A673 (cell line): ENCODE results near the gene ATP8A2. TPM values are rescaled to one million over a fixed set of nuclear protein-coding genes. Genes with fewer than 3 reads are reported as not detected.
A peak's percentile ranks its signal among the peaks of the same experiment; 100 is the strongest.

ENCODE experiments used
- BruUV-seq: library from RNA; stranded (reverse); fragments of 400-500 nt; replicated peaks from 2 replicates; lab custom pipeline; 2021; lab: Mats Ljungman, UMichigan
- CTCF ChIA-PET: fragments of 300-600 bp; sonication (Branson Sonifier 250); formaldehyde crosslinking; loops from one replicate; lab custom pipeline; 2022; ENCODE audit warnings: antibody characterized with exemption; lab: Charles Lee
- POLR2A ChIA-PET: fragments of 300-600 bp; sonication (Branson Sonifier 250); formaldehyde crosslinking; loops from one replicate; lab custom pipeline; 2022; ENCODE audit warnings: antibody characterized with exemption; ENCODE audit not compliant: low non-redundant PET; lab: Charles Lee
- DNase-seq: peaks from one replicate; pipeline ENCODE4 v3.0.0-alpha.2; 2015; ENCODE audit warnings: low spot score
- H3K27ac ChIP-seq: fragments of 200-600 bp; sonication (generic); 2 replicates; pipeline ENCODE4 v1.5.1; 2016; ENCODE audit warnings: mixed run types, low read depth, mild to moderate bottlenecking, mixed read lengths, antibody characterized with exemption, low read length; ENCODE audit not compliant: poor library complexity, severe bottlenecking
- H3K27me3 ChIP-seq: fragments of 200-600 bp; sonication (generic); replicated peaks from 2 replicates; pipeline ENCODE4 v1.6.1; 2017; ENCODE audit warnings: mixed run types, low read depth, mild to moderate bottlenecking, mixed read lengths, antibody characterized with exemption, low read length; ENCODE audit not compliant: insufficient read depth, poor library complexity
- H3K36me3 ChIP-seq: fragments of 200-600 bp; sonication (generic); 2 replicates; pipeline ENCODE4 v1.6.1; 2016; ENCODE audit warnings: mixed run types, mild to moderate bottlenecking, mixed read lengths, antibody characterized with exemption, low read length; ENCODE audit not compliant: insufficient read depth, poor library complexity, severe bottlenecking
- H3K4me1 ChIP-seq: fragments of 200-600 bp; sonication (generic); 2 replicates; pipeline ENCODE4 v1.6.1; 2017; ENCODE audit warnings: mixed run types, mild to moderate bottlenecking, mixed read lengths, antibody characterized with exemption, low read length; ENCODE audit not compliant: insufficient read depth, poor library complexity, severe bottlenecking
- H3K4me3 ChIP-seq: fragments of 200-600 bp; sonication (generic); 2 replicates; pipeline ENCODE4 v1.5.1; 2016; ENCODE audit warnings: low read depth, mixed run types, mild to moderate bottlenecking, mixed read lengths, low read length; ENCODE audit not compliant: poor library complexity, severe bottlenecking
- H3K9me3 ChIP-seq: fragments of 200-600 bp; sonication (generic); 2 replicates; pipeline ENCODE4 v1.6.1; 2016; ENCODE audit warnings: mixed run types, low read depth, mild to moderate bottlenecking, mixed read lengths, antibody characterized with exemption, low read length; ENCODE audit not compliant: poor library complexity, severe bottlenecking
- EZH2 ChIP-seq: fragments of 200-600 bp; sonication (generic); IDR thresholded peaks from 2 replicates; pipeline ENCODE4 v1.6.1; 2017; ENCODE audit warnings: borderline replicate concordance, low read depth, mild to moderate bottlenecking, mixed read lengths, antibody characterized with exemption, low read length; ENCODE audit not compliant: poor library complexity, severe bottlenecking
- intact Hi-C: fragments of 100-400 bp; cut with micrococcal nuclease; formaldehyde crosslinking; loops from one replicate; pipeline ENCODE4 v1.10.0; 2022; ENCODE audit not compliant: unreplicated experiment
- total RNA-seq: library from RNA; stranded (reverse); gene quantifications from 2 replicates; pipeline ENCODE4 v1.2.3, GENCODE V29; 2021
- TF ChIP-seq, protein P1 (sequence below): fragments of 300-800, 200-600 bp; sonication (generic); conservative IDR thresholded peaks from 2 replicates; pipeline ENCODE4 v1.5.1; 2017; ENCODE audit warnings: low read depth, mild to moderate bottlenecking, antibody characterized with exemption, low read length, moderate library complexity, mixed read lengths

ATP8A2 gene
- total RNA-seq, 1 experiment from 2014 or later, result 0.92 TPM

DNA sequence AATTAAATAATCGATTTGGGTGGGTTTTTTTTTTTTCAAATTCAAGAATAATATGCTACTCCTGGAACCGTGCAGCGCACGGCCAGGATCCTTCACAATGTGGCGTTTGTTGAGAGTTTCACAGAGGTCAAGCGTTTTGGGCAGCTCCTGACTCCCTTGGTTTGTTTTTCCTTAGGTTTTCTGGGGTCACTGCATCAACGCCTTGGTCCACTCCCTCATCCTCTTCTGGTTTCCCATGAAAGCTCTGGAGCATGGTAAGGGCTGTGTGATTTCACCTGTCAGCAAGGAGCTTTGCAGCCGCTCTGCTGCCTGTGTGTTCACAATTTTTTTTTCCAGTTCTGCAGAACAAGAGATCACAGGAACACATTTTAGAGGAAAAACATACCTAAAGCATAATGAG lies 467.6 kb downstream of the ATP8A2 start:
- Histone ChIP-seq H3K4me1 (peaks cover 9% of the 10 kb centered on the region), H3K36me3 (no peaks in the 10 kb centered on the region), H3K4me3 (no peak overlapping the region), H3K27ac (no peak overlapping the region), H3K27me3 (no peaks in the 10 kb centered on the region), H3K9me3 (no peaks in the 10 kb centered on the region)
- TF ChIP-seq, protein P1, sequence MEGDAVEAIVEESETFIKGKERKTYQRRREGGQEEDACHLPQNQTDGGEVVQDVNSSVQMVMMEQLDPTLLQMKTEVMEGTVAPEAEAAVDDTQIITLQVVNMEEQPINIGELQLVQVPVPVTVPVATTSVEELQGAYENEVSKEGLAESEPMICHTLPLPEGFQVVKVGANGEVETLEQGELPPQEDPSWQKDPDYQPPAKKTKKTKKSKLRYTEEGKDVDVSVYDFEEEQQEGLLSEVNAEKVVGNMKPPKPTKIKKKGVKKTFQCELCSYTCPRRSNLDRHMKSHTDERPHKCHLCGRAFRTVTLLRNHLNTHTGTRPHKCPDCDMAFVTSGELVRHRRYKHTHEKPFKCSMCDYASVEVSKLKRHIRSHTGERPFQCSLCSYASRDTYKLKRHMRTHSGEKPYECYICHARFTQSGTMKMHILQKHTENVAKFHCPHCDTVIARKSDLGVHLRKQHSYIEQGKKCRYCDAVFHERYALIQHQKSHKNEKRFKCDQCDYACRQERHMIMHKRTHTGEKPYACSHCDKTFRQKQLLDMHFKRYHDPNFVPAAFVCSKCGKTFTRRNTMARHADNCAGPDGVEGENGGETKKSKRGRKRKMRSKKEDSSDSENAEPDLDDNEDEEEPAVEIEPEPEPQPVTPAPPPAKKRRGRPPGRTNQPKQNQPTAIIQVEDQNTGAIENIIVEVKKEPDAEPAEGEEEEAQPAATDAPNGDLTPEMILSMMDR, result no peak
- TF ChIP-seq EZH2, result no peak
- ChIA-PET CTCF (no interaction called here), POLR2A (no interaction called here)
- intact Hi-C loops, result no loop called here
- no peak for DNase-seq
- no TSS peak for BruUV-seq

DNA sequence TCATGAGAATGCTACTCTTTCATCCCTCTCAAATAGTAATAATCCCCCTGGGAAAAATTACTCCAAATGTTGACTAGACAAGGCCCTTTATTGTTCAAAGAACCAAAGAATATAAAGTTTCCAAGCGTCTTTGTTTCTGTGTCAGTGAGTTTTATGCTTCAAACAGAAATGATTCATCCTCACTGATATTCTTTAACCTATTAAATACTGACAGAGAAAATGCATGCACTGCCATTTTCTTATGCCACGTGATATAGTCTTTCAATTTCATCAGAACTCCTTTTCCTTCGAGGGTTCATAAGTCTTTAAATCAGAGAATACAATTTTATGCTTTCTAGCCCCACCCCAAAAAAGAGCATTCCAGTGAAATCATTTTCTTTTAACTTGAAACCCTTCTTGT lies 468.5 kb downstream of the ATP8A2 start:
- TF ChIP-seq, protein P1, result no peak
- no peak for TF ChIP-seq EZH2
- Histone ChIP-seq H3K27me3 (no peaks in the 10 kb centered on the region), H3K4me3 (no peak overlapping the region), H3K9me3 (no peaks in the 10 kb centered on the region), H3K4me1 (peaks cover 9% of the 10 kb centered on the region), H3K27ac (no peak overlapping the region), H3K36me3 (no peaks in the 10 kb centered on the region)
- BruUV-seq, result no TSS peak
- ChIA-PET POLR2A (no interaction called here), CTCF (no interaction called here)
- peak; percentile 22 for DNase-seq
- intact Hi-C loops, result no loop called here

DNA sequence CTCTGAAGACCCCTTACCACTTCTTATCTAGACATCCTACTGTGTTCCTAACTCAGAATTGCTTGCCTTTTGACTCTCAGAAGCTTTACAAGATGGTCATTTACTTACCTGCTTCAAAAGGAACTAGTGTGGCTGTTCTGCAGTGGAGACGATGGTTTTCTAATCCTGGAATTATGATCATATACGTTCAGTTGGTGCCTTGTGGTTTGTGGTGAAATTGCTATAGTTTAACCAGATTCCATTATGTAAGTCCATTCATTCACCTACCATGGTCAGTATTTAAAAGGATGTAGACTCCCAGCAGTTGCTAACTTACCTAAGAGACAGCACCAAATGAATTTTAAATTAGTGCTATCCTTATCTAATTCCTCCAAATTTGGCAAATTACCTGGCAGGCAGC lies 469.2 kb downstream of the ATP8A2 start:
- Histone ChIP-seq H3K36me3 (no peaks in the 10 kb centered on the region), H3K9me3 (no peaks in the 10 kb centered on the region), H3K27ac (no peak overlapping the region), H3K4me3 (no peak overlapping the region), H3K4me1 (peaks cover 9% of the 10 kb centered on the region), H3K27me3 (no peaks in the 10 kb centered on the region)
- no peak for DNase-seq
- BruUV-seq, result no TSS peak
- ChIA-PET POLR2A (no interaction called here), CTCF (no interaction called here)
- intact Hi-C loops, result no loop called here
- TF ChIP-seq EZH2, result no peak
- TF ChIP-seq, protein P1, result no peak
